Measurements from ENCODE around the gene FHAD1.
A peak's percentile ranks its signal among the peaks of the same experiment; 100 is the strongest.
"Not testable (repeated sequence)": the region's sequence is repeated elsewhere in the genome, so short reads cannot be mapped to it uniquely, and the experiment has no call there.

Gene FHAD1

DNA sequence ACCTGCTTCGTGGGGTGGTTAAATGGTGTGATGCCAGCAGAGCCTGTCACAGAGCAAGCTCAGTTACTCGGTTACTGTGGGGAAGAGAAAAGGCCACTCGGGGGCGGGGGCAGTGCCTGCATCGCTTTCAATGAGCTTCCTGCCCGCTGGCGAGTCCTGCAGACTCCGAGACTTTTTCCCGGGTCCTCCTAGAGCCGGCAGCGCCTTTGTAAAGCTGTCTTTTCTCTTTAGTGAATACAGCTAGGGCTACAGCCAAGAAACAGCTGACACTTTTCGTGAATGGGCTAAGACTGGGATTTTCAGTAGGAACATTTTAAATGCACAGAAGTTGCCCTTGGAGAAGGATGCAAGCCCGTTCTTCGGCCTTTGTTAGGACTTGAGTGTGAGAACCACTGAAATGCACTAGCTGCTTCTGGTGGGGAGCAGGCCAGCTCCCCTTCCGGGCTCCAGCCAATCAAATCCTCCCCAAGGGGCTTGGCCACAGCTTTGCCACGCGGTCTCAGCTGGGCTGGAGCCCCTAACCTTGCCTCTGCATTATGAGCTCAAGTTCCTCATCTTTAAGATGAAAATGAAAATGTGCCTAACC lies 139.2 kb downstream of the FHAD1 start:
- no peak for DNase-seq (ENCODE audit: low read depth)
- peak overlapping the region; percentile 18 for H3K4me3 ChIP-seq (ENCODE audit: low read length)
- TF ChIP-seq, protein P1, sequence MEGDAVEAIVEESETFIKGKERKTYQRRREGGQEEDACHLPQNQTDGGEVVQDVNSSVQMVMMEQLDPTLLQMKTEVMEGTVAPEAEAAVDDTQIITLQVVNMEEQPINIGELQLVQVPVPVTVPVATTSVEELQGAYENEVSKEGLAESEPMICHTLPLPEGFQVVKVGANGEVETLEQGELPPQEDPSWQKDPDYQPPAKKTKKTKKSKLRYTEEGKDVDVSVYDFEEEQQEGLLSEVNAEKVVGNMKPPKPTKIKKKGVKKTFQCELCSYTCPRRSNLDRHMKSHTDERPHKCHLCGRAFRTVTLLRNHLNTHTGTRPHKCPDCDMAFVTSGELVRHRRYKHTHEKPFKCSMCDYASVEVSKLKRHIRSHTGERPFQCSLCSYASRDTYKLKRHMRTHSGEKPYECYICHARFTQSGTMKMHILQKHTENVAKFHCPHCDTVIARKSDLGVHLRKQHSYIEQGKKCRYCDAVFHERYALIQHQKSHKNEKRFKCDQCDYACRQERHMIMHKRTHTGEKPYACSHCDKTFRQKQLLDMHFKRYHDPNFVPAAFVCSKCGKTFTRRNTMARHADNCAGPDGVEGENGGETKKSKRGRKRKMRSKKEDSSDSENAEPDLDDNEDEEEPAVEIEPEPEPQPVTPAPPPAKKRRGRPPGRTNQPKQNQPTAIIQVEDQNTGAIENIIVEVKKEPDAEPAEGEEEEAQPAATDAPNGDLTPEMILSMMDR (conservative IDR thresholded peaks at IDR 0.05; ENCODE audit: low read depth, low read length), result no peak

DNA sequence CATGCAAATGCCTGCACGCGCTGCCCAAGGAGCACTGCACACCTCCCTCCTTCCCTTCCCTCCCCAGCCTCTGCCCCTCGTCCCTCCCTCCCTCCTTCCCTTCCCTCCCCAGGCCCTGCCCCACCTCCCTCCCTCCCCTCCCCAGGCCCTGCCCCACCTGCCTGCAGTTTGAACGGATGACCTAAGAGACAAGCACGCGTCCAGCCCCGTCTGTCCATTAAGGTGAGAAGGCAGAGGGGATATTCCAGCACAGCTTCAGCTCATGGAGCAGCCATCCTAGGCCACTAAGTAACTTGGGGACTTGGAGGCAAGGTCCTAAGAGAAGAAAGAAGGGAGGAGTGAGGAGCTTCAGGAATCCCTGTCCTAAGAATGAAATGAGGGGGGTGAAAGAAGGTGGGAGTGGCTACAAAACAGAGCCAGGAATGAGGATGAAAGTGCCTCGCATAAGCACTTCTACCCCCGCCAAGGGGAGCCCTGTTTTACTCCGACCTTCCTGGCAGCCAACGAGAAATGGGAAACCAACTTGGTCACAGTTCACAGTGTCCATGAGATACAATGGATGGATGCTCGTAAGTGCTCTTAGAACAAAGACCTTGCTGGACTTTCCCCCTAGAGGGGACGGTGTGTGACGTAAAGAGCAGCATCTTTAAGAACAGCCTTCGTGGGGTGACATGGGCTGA lies 141.3 kb downstream of the FHAD1 start:
- DNase-seq (ENCODE audit: low read depth), result no peak
- H3K4me3 ChIP-seq (ENCODE audit: low read length), result no peak overlapping the region
- TF ChIP-seq, protein P1 (conservative IDR thresholded peaks at IDR 0.05; ENCODE audit: low read depth, low read length), result no peak

DNA sequence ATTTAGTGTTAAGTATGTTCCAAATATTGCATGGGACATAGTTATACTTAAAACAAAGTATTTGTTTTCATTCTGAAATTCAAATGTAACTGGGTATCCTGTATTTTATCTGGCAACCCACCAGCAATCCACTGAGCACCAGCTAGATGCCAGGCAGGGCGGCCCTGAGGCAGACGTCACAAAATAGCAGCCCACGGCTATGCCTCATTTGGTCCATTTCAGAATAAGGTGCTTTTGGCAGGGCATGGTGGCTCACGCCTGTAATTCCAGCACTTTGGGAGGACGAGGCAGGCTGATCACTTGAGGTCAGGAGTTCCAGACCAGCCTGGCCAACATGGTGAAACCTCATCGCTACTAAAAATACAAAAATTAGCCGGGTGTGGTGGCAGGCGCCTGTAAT lies 142.8 kb downstream of the FHAD1 start:
- H3K4me3 ChIP-seq (ENCODE audit: low read length); DNase-seq (ENCODE audit: low read depth): not testable (repeated sequence)

DNA sequence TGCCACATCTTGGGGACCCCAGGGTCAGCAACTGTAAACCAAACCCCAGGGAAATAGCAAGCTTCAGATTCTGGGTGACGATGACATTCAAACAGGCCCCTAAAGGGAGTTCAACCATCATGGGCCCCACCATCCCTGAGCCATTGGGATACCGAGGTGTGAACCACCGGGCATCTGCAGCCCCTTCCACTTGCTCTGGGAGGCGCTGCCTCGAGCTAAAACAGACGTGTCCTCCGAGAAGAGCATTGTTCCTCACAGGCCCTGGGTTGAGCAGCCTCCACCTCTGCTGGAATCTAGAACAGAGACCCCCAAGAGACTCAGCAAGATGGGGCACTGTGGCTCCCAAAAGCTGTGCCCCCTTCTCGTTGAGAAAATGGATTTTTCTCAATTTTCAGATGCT lies 143.6 kb downstream of the FHAD1 start:
- no peak for DNase-seq (ENCODE audit: low read depth)
- TF ChIP-seq, protein P1 (conservative IDR thresholded peaks at IDR 0.05; ENCODE audit: low read depth, low read length), result no peak
- no peak overlapping the region for H3K4me3 ChIP-seq (ENCODE audit: low read length)

DNA sequence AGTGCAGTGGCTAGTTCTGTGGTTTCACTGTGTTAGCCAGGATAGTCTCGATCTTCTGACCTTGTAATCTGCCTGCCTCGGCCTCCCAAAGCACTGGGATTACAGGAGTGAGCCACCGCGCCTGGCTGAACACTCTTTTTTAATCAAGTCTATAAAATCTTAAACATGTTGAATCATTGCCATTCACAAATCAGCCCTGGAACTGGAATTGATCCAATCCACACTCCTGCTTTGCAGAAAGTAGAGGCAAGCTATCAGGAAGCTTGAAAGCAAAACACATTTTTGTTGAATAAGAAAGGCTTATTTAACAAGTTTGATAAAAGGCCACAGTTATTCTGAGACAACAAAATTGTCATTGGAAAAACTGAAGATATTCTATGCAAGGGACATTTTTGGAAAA lies 144.3 kb downstream of the FHAD1 start:
- TF ChIP-seq, protein P1 (conservative IDR thresholded peaks at IDR 0.05; ENCODE audit: low read depth, low read length), result no peak
- no peak for DNase-seq (ENCODE audit: low read depth)
- H3K4me3 ChIP-seq (ENCODE audit: low read length), result no peak overlapping the region

DNA sequence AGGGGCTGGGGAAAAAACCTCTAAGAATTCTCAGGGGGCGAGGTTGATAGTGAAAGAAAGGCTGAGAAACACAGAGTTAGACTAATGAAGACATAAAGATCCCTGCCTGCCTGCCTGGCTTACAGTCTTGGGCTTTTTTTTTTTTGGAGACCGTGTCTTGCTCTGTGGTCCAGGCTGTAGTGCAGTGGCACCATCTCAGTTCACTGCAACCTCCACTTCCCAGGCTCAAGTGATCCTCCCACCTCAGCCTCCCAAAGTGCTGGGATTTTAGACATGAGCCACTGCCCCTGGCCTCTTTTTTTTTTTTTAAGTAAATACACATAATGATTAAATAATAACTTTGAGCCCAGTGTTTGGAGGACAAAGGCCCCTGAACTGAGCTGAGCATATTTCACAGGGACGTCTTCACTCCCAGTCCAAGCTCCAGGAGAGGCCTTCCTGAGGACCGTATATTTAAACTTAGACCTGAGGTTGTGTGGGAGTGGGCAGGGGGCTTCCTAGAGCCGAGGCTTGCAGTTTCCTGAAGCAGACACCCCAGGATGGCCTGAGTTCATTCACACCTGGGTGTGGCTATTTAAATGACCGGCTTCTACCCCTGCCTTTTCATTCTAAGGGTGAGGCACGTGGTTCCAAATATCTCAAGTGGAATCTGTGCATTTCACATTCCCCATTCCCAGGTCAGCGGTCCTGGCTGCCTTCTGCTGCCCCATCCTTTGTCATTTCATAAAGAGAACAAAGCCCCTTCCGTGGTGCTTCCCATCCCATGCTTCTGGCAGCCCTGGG lies 146.6 kb downstream of the FHAD1 start:
- DNase-seq (ENCODE audit: low read depth), result no peak
- TF ChIP-seq, protein P1 (conservative IDR thresholded peaks at IDR 0.05; ENCODE audit: low read depth, low read length), result no peak
- H3K4me3 ChIP-seq (ENCODE audit: low read length), result no peak overlapping the region

DNA sequence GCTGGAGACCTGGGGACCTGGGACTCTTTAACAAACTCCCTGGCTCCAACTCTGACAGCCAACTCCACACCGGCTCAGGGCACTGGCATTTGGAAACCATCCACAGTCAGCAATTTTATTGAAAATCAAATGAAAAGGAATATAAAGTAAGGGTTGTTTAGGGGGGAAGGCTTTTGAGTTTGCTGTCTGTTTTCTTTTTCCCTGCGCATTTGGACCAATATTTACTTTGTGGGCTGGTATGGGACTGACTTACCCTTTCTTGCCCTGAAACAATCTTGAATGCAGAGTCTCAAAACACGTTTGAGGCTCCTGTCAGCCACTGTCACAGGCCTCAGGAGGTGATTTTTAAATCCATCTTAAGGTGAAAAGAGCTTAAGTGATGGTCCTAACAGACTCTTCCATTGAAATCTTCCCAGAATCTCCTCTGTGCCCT lies 147.3 kb downstream of the FHAD1 start:
- TF ChIP-seq, protein P1 (conservative IDR thresholded peaks at IDR 0.05; ENCODE audit: low read depth, low read length), result no peak
- DNase-seq (ENCODE audit: low read depth), result no peak
- no peak overlapping the region for H3K4me3 ChIP-seq (ENCODE audit: low read length)
